NCI-H1105 treated with DMSO at 0.1 percent for 48 hours (cell line): ENCODE data around the gene DAPK2.
"Not testable (repeated sequence)": the region's sequence is repeated elsewhere in the genome, so short reads cannot be mapped to it uniquely, and the experiment has no call there.

ENCODE experiments used
- DNase-seq: peaks from one replicate; lab custom pipeline; 2025; lab: John Stamatoyannopoulos, UW

The DAPK2 gene

GRCh38 chr15:64053674-64054073, 7.4 kb upstream of the DAPK2 start:
- not testable (repeated sequence) for DNase-seq

GRCh38 chr15:64052925-64053491, 6.7 kb upstream of the DAPK2 start:
- DNase-seq: no peak

GRCh38 chr15:64051407-64052259, 5.3 kb upstream of the DAPK2 start:
- no peak for DNase-seq

GRCh38 chr15:64051093-64051402, 4.8 kb upstream of the DAPK2 start:
- no peak for DNase-seq

GRCh38 chr15:64050281-64051092, 4.2 kb upstream of the DAPK2 start:
- no peak for DNase-seq

- DNase-seq: no peak
Measured at GRCh38 chr15:64048781-64049460, 2.6 kb upstream of the DAPK2 start.

GRCh38 chr15:64045774-64046420, 388 bp downstream of the DAPK2 start:
- no peak for DNase-seq

GRCh38 chr15:64045101-64045435, 1.2 kb downstream of the DAPK2 start:
- DNase-seq: no peak

- DNase-seq: no peak
Measured at GRCh38 chr15:64044300-64045100, 1.8 kb downstream of the DAPK2 start.

GRCh38 chr15:64038878-64039610, 7.2 kb downstream of the DAPK2 start:
- no peak for DNase-seq

GRCh38 chr15:64037966-64038365, 8.3 kb downstream of the DAPK2 start:
- DNase-seq: no peak

GRCh38 chr15:64037116-64037515, 9.2 kb downstream of the DAPK2 start:
- no peak for DNase-seq

- no peak for DNase-seq
Measured at GRCh38 chr15:64035525-64035924, 10.8 kb downstream of the DAPK2 start.

- no peak for DNase-seq
Measured at GRCh38 chr15:64034519-64034918, 11.8 kb downstream of the DAPK2 start.

- DNase-seq: no peak
Measured at GRCh38 chr15:64032329-64032728, 14.0 kb downstream of the DAPK2 start.

- no peak for DNase-seq
Measured at GRCh38 chr15:64030123-64030522, 16.2 kb downstream of the DAPK2 start.

- no peak for DNase-seq
Measured at GRCh38 chr15:64029633-64030032, 16.7 kb downstream of the DAPK2 start.

- DNase-seq: no peak
Measured at GRCh38 chr15:64029110-64029509, 17.2 kb downstream of the DAPK2 start.

- no peak for DNase-seq
Measured at GRCh38 chr15:64026591-64026990, 19.7 kb downstream of the DAPK2 start.
